HS-27A (cell line): ENCODE measurements around the gene MRPL24.

Experiments
- DNase-seq: peaks from one replicate; pipeline ENCODE4 v3.0.0-alpha.2; 2012; ENCODE audit warnings: low read depth, missing footprints

The MRPL24 gene

DNA sequence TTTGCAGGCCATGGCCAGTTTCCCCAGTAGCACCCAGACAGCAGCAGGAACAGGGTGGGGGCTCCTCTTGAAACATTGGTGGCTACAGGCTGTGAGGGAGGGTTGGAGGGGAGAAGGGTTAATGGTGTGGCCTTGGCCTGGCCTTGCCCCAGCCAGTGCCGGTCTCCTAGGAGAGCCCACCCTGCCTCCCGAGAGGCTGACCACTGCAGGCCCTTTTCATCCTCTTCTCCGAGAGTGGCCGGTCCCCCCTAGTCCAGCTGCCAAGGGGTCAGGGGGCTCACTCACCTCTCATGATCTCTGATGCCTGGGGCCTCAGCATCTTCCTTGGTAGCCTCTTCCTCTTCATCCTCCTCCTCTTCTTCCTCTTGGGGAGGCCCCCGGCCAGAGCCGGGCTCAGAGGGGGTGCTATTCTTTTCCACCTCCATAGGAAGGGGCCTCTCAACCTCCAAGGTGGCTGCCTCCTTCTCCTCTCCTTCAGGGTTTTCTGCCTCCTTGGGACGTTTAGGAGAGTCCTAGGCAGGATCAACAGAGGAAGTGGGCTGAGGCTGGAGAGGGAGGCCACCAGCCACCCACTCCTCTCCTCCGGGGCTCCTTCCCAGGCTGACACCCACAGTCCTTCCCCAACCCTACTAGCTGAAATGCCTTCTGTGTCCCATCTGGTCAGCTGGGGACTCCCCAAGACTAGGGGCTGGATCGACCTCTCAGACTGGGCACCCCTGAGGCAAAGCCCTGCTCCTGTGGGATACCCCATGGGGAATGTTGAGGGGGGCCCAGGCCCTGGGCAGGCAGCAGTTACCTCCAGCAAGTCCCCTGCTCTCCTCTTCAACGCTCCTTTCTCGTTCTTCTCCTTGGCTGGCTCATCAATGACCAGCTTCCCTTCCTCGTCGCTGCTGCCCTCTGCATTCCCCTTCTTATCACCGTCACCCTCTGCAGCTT lies 2.7 kb upstream of the MRPL24 start:
- no peak for DNase-seq

DNA sequence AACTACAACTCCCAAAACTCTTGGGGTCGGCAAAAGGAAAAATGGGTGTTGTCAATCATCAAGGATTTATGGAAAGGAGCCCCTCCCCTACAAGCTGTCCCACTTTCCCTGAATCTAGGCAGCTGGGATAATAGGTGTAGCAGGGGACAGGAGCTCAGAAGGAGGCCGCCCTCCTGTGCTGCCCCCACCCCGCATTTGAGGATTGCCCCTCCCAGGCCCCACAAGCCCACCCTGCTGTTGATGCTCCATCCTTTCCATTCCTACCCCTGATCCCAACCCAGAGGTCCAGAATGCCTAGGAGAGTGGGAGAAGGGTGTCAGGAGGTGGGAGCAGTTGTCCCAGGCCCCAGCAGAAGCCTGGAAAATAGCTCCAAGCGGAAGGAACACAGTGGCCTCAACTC lies 1.9 kb upstream of the MRPL24 start:
- no peak for DNase-seq

DNA sequence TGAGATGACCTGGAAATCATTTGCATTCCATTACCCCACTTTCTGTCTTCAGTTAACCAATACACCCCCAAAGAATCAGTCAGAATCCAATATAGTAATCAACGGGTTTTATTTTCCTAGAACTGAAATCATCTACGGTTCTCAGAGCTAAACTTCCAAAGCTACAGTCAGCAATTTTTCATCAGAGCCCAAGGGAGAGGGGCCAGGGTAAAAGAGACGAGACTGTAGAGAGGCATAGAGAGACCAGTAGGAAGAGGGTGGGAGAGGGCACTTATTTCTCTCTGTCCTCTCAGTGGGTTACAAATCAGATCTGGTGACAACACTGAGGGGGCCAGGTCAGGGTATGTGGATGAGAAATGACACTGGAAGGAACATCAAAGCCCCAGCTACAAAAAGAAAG lies 1.1 kb upstream of the MRPL24 start:
- DNase-seq, result no peak

DNA sequence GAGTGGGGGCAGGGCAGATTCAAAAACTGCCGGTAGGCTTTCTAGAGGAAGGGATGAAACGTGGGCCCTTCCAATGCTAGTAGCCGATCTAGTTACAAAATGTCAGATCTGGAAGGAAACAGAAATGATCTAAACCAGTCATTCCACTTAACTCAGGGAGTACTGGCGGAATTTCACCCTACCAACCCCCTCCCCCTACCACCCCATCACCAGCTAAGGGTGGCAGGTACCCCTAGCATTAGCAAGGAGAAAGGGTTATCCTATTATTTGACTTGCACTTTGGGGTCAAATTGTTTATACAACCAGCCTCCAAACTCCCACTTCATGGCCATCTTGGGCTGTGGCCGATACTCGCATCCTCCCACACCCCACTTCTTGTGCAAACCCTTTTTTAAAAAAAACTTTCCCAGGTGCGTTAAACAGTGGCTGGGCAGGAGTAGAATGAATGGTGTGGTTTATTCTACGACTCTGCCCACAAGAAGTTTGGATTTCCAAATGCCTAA lies 644 bp upstream of the MRPL24 start:
- DNase-seq, result no peak

DNA sequence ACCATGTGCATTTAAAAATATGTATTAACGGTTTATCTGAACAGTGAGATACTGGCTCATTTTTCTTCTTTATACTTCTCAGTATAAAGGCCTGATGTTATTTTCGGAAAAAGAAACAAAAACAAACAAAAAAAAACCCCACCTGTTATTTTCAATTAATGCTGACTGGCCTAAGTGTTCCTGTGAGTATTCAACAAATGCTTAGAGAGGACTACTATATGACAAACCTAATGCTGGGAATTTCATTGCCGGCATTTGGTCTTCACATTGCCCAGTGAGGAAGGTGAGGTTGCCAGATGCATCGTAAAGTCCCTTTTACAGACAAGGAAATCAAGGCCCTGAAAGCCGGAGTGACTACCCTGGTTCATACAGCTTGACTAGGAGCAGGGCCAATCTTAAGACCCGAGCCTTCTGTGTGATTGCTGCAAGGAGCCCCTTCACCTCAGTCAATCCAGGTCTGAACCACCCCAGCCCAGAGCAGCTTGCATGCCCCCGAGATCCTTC lies 599 bp downstream of the MRPL24 start:
- DNase-seq, result no peak

DNA sequence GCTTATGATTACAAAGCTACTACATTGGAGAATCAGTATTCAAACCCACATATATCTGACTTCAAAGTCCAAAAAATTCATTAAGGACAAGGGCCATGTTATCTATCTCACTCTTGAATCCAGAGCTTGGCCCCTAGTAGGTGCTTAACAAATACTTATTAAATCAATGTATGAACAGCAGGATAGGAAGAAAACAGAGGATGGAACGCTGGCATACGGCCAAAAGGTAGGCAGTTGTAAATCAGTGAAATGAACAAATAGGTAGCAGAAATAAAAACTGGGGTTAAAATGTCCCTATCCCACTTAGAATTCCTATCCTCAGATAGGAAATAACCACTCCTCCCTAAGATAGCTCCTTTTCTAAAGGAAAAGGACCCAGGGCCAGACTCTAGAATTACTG lies 2.0 kb downstream of the MRPL24 start:
- DNase-seq, result no peak

DNA sequence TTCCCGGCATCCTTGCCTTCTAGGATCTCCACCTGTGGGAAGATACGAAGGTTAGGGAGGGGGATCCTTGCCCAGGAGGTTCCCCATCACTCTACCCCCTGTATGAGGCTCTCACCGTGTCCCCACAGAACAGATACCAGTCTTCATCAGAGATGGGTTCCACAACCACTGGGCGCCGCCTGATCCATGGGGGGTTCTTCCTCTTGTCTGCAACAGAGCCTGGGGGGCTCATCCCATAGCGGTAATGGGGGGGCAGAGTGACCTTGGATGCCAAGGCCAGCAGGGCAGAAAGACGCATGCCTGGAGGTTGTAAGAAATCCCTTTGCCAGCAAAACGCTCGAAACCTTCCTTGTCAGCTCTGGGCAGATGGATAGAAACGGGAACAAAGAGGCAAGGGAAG lies 2.5 kb downstream of the MRPL24 start:
- no peak for DNase-seq

DNA sequence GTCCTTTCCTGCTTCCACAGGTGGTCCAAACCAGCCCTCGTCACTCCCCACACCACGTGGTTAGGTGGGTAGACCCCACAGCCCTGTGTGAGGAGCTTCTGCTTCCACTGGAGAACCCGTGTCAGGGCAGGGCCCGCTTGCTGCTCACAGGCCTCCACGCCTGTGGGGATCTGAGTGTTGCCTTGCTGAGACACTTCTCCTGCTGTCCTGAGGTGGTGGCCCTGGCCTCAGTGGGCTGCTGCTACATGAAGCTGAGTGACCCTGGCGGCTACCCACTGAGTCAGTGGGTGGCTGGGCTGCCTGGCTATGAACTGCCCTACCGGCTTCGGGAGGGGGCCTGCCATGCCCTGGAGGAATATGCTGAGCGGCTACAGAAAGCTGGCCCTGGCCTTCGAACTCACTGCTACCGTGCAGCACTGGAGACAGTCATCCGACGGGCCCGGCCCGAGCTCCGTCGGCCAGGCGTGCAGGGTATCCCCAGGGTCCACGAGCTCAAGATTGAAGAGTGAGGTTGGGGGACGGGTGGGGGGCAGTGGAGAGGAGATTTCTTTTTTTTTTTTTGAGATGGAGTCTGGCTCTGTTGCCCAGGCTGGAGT lies 6.8 kb downstream of the MRPL24 start:
- DNase-seq, result no peak

DNA sequence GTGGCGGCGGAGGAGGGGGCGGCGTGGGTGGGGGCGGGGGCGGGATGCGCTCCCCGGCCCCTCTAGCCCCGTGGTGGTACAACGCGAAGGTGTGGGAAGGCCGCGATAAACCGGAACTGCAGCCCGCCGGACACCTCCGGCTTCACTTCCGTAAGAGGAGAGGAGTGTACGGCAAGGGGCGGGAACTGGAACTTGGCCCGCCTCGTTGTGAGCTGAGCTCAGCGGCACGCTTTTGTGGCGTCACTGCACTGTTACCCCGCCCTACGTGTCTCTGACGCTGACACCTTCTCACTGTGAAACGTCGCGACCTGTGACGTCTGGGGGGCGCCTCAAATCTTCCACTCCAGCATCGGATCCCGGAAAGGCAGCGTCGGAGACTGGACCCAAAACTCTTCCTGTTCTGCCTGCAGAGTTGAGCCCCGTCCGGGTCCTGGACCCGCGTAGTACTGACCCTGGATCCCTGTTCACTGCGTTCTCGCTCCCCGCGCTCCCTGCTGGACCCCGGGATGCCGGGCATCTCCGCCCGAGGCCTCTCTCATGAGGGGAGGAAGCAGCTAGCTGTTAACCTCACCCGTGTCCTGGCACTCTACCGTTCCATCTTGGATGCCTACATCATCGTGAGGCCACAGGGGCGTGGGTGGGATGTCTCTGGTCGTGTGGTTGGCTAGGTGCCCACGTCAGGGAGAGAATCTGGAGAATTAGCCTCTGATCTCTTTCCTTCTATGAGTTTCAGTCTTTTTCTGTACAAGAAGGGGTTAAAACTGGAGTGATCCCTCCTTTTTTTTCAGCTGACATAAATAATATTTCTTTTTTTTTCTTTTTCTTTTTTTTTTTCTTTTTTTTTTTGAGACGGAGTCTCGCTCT lies 12.1 kb downstream of the MRPL24 start, which contains the start of gene ISG20L2:
TSS of gene ISG20L2 (minus strand) at position 168 of the 864 bp plus-strand sequence. CDS start 1,114 bp downstream, outside the sequence.
- DNase-seq, result peak; percentile 86

DNA sequence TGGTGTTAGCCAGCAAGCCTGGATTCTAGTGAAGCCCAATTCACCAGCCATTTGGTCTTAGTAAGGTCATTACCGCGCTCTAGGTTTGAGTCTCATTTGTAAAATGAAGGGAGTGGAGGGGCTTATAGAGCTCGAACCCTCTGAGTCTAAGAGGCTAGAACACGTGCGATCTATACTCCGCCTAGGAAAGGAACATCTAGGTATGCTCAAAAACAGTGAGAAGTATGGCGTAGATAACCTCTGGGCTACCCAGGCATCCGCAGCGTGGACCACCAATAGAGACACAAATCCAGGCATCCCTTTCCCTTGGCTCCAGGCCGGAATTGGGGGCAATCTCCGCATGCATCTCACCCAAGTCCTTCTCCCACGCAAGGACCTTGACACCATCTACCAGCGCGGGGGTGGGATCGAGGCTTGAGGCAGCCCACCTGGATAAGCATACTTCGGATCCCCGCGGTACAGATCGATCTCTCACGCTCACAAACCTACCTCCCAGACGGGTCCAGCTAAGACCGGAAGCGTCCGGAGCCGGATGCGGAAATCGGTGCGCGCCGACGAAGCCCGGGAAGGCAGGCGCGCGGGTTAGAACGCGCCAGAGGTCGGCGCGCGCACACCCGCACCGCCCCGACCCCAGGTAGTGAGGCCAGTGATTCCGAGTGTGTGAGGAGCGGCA lies 12.8 kb downstream of the MRPL24 start, which contains the start of gene METTL25B:
TSS of gene METTL25B (plus strand) at position 544 of the 673 bp plus-strand sequence. CDS start 636 bp downstream, outside the sequence.
- DNase-seq, result no peak

DNA sequence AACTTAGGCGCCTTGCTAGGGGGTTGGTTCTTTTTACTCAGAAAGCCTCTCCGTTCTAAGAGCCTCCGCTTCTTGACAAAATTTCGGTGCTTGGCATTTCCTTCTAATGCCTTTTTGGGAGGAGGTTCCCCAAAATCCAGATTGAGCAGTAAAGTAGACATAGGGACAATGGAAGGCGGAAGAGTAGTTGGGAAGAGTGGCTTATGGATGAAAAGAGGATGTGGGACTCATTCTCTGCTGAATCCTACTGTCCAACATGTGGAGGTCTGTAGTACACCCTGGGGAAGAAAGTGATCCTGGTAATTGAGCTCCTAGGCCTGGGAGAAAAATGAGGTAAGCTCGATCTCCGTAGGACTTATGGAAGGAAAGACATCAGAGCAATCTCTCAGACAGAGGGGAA lies 13.4 kb downstream of the MRPL24 start:
- DNase-seq, result no peak

DNA sequence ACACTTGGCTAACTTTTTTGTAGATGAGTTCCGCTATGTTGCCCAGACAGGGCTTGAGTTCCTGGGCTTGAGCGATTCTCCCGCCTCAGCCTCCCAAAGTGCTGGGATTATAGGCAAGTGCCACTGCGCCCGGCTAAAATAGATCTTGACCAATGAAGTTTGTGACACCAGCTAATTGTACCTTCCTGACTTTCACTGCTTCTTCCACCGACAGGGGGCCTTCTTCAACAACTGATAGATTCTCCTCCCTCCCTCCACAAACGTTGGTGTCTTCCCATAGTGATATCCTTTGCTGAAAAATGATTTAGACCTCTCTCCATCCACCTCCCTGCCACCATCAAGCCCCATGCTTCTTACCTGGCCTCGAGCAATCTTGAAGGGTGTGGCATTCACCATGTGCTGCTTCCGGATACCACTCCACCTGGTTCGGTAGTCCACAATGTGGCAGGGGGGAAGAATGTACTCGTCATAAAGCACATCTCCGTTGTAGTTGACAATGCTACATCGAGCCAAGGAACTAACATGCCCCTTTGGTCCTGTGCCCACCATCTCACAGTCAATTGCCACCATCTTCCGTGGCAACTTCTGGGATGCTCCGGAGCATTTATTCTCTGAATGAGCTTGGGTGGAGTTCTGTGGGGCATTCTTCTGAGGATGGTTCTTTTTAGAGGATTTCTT lies 14.2 kb downstream of the MRPL24 start:
- DNase-seq, result no peak

DNA sequence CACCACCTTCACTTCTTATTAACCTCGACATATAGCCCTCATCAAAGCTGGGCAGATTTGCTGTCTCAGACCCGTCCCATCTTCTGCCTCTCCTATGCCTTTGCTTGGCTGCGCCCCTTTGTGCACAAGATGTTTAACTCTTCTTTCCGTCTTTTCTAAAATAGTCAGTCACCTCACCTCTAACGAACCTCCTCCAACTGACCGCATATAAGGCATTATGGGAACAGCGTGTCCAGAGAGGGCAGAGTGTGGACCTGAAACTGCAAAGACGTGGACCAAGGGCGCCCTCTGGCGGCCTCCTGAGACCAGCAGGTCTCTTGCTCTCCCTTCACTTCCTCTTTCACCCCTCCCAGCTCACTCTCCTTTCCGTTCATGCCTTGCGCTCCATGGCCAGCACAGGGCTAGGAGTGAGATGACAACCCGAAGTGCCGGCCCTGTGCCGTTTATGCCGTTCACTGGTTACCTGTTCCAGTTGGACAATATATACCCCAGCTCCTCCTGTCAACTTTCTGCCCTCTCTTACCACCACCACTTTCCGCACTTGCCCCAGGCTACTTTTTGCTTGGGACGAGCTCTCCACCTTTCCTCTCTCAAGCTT lies 15.1 kb downstream of the MRPL24 start:
- peak; percentile 77 for DNase-seq

DNA sequence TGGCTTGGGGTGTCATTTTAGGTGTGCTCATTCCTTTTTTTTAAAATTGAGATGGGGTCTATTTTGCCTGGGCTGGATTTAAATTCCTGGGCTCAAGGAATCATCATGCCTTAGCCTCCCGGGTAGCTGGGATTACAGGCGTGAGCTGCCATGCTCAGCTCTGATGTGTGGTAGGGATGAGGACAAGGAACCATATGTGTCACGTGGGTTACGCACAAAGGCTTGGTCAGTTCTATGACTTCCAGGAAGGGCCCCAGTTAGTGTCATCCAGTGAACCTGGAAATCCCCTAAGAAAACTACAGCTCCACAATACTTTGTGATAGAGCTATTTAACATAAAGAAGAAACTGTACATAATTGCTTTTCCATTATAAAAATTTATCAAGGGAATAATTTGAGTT lies 19.4 kb downstream of the MRPL24 start:
- DNase-seq, result no peak

DNA sequence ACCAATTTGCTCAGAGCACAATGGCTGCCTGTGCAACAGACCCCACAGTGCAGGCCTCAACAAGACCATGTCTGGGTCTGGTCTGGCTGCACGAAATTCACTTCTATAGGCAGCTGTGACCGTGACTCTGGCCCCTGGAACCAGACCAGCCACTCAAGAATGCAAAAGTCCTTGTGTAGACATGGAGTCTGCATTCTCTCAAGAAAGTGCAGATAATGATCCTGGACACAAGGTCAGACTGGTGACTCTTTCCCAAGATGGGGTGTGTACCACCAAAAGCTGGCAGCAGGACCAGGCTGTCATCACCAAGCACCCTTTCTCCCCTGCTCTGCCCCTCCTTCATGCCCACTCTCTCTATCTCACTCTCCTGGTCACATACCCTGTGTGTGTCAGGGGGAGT lies 19.8 kb downstream of the MRPL24 start:
- DNase-seq, result no peak

DNA sequence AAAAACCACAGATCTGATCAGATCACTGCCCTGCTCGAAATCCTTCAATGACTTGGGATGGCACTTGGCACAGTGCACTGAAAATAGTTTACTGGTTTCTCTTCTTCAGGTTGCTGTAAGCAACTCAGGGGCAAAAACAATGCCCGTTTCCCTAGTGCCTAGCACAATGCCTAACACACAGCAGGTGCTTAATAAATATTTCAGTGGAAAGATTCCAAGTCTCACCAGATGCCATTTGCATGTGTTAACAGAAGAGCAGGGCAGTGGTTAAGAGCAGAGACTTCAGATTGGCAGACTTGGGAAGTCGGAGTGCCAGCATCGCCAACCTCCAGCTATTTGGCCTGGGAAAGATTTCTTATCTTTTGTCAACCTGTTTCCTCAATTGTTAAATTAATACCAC lies 23.5 kb downstream of the MRPL24 start:
- DNase-seq, result no peak

DNA sequence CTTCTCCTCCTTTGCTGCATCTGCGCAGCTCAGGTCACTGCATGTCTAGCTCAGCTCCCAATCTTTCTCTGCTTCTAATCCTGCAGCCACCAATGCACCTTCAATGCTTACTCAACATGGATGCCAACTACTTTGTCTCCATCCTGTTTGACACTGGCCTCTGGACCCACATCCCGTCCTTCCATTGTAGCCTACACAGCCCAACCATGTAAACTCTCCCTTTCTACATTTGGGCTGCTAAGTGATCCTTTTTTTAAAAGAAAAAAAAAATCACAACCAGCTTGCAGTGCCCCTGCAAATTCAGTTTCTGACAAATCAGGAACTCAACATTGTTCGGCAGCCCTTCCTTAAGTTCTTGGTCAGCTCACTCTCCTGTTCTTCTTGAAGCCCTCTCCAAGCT lies 26.1 kb downstream of the MRPL24 start:
- DNase-seq, result no peak

DNA sequence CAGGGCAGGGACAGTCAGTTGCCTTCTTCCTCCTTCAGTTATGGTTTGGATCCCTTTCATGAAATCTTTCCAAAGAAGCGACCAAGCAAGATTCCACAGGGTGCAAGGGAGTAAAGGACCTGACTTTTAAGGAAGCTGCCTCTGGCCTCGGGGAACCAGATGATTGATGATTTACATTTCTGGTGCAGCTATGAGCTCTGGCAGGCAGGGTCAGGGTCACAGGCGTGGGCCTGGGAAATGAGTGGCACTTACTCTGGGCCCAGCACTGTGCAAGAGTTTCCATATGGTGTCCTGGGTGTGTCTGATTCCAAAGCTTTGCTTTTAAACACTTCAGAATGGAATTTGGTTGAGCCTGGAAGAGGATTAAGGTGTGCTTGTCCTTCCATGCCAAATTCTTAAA lies 28.3 kb downstream of the MRPL24 start:
- DNase-seq, result no peak

DNA sequence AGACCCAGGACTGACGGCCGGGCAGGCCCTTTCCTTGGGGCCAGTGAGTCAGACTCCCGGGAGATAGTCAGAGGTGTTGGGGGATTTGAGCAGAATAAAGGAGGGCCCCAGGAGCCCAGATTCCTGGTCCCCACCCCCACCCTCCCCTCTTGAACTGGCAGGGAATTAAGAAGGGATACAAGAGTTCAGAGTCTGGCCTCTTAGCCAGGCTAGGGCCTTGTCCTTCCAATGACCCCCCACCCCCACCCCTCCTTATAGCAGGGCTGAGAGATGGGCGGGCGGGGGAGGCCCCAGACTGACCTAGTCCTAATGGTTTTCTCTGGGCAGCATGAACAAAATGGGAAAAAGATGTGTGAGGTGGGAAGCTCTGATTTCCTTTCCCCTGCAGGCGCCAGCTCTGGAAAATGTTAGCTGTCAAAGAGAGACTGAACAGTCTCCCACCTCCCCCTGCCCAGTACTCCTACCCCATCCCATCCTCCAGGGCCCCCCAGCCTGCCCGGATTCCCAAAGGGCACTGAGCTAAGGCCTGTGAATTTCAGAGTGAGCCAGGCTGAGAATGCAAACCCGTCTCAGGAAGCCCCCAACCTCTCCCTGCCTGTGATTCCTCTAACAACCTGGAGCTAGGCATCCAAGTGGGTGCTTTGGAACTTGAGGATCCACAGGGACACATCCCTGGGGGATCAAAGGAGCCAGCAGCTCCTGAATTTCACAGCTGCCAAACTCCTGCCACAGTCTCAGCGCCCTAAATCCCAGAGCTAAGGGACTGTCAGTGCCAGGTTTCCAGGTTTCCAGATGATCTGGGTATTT lies 29.7 kb downstream of the MRPL24 start:
- no peak for DNase-seq
